GM12891 (cell line): ENCODE results near the gene OR4X2. TPM values are rescaled to one million over a fixed set of nuclear protein-coding genes. Genes with fewer than 3 reads are reported as not detected.
"Not testable (repeated sequence)": the region's sequence is repeated elsewhere in the genome, so short reads cannot be mapped to it uniquely, and the experiment has no call there.

Experiments used
- DNase-seq: peaks from one replicate; pipeline ENCODE4 v3.0.0; 2011; ENCODE audit warnings: low spot score; ENCODE audit not compliant: insufficient read length
- FAIRE-seq: peaks from 2 replicates; lab custom pipeline; 2011; peaks lifted over from hg19 to GRCh38; lab: Jason Lieb, UNC
- PAX5 ChIP-seq: IDR thresholded peaks from 2 replicates; pipeline ENCODE4 v1.6.1; 2011; ENCODE audit warnings: low read length, moderate library complexity, mild to moderate bottlenecking; ENCODE audit not compliant: insufficient read depth, severe bottlenecking
- POLR2A ChIP-seq: IDR thresholded peaks from 2 replicates; pipeline ENCODE4 v1.6.1; 2011; ENCODE audit warnings: low read depth, low read length, control low read depth
- POLR2AphosphoS5 ChIP-seq: IDR thresholded peaks from 2 replicates; pipeline ENCODE4 v1.6.1; 2011; ENCODE audit warnings: low read depth, low read length, control low read depth
- POU2F2 ChIP-seq: IDR thresholded peaks from 2 replicates; pipeline ENCODE4 v1.6.1; 2011; ENCODE audit warnings: low read depth, mild to moderate bottlenecking, control low read depth, low read length, moderate library complexity
- SPI1 ChIP-seq: IDR thresholded peaks from 2 replicates; pipeline ENCODE4 v1.6.1; 2011; ENCODE audit warnings: low read depth, low read length, control low read depth
- TAF1 ChIP-seq: IDR thresholded peaks from 2 replicates; pipeline ENCODE4 v1.6.1; 2011; ENCODE audit warnings: low read depth, low read length, control low read depth
- polyA plus RNA-seq: library from polyadenylated mRNA; unstranded; fragments of >200 nt; gene quantifications from one replicate; pipeline ENCODE4 v1.2.1, GENCODE V29; 2012; ENCODE audit warnings: low read depth, missing spikeins, inconsistent platforms; ENCODE audit not compliant: missing spikeins

The OR4X2 gene, protein sequence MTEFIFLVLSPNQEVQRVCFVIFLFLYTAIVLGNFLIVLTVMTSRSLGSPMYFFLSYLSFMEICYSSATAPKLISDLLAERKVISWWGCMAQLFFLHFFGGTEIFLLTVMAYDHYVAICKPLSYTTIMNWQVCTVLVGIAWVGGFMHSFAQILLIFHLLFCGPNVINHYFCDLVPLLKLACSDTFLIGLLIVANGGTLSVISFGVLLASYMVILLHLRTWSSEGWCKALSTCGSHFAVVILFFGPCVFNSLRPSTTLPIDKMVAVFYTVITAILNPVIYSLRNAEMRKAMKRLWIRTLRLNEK
- polyA plus RNA-seq = not detected

DNA sequence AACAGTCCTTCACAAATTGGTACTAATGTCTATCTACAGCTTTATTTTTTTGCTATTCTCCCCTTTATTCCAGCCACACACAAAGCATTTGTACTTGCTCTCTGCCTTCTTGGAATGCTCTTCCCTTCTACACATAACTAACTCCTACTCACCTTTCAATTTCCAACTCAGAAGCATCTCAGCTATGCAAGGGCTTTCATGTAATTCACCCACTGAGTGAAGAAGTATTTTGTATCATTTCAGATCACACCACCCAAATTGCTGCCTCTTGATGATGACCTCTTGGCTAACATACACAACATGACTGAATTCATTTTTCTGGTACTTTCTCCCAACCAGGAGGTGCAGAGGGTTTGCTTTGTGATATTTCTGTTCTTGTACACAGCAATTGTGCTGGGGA, at the start of gene OR4X2:
Gene OR4X2, plus strand, starts transcription at position 301 of the 400 bp plus-strand sequence. Its CDS starts 0 bp downstream, at position 301.
- TF ChIP-seq PAX5 (no peak), TAF1 (no peak), POLR2AphosphoS5 (no peak), SPI1 (no peak), POLR2A (no peak), POU2F2 (no peak)
- DNase-seq (no peak), FAIRE-seq (no peak)

DNA sequence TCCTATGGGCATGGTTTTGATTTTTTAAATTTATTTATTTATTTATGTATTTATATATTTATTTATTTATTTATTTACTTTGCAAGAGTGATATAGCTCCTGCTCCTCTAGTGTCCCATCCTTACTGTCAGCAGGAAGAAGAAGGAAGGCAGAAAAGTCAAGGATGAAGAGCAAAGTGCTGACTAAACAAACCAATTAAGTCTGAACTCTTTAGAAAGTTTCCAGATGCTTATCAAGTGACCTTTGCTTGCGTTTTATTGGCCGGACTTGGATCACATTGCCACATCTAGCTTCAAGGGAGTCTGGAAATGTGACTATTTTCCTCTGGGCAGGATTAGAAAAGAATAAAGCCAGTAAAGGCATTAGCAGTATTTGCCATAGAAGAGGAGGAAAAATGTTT, 37.0 kb upstream of the OR4X2 start:
- no peak for TF ChIP-seq POU2F2
- no peak for TF ChIP-seq SPI1
- TF ChIP-seq TAF1 = no peak
- no peak for TF ChIP-seq PAX5
- no peak for TF ChIP-seq POLR2AphosphoS5
- TF ChIP-seq POLR2A = no peak
- FAIRE-seq (no peak), DNase-seq (no peak)

DNA sequence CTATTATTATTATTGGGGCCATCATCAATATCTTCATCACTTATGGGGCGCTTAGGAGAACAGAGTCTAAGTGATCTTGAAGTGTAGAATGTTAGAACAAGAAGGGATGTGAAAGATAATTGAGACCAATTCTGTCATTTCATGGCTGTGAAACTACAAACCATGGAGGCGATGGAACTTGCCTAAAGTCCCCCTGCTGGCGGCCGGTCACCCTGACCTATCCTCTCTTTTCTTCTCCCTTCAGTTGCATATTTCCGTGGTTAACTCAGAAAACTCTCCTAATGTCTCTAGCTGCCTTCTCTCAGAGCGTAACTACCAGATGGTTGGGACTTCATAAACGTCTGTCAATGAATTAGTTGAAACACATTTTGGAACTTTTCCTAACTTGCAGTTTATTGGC, 34.9 kb upstream of the OR4X2 start:
- no peak for FAIRE-seq
- DNase-seq = no peak
- TF ChIP-seq POLR2A = no peak
- TF ChIP-seq POLR2AphosphoS5 = no peak
- no peak for TF ChIP-seq POU2F2
- TF ChIP-seq TAF1 = no peak
- TF ChIP-seq SPI1 = no peak
- no peak for TF ChIP-seq PAX5

DNA sequence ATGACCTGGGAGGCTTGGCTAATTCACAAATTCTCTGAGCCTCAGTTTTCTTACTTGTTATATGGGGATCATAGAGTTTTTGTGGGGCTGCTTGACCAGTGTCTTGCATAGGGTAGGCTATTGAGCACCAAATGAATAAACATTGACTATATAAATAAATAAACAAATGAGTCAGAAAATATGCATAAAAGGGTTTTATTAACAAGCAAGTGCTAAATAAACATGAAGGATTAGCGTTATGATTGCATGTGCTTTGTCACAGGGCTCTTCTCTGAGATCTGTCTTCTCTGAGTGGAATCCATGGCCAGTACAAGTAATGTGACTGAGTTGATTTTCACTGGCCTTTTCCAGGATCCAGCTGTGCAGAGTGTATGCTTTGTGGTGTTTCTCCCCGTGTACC, 28.4 kb upstream of the OR4X2 start, which contains the start of gene OR4B1:
Gene OR4B1, plus strand, starts transcription at position 301 of the 400 bp plus-strand sequence. Its CDS starts 0 bp downstream, at position 301.
- FAIRE-seq (no peak), DNase-seq (no peak)
- TF ChIP-seq POLR2AphosphoS5 (no peak), PAX5 (no peak), POLR2A (no peak), TAF1 (no peak), POU2F2 (no peak), SPI1 (no peak)

DNA sequence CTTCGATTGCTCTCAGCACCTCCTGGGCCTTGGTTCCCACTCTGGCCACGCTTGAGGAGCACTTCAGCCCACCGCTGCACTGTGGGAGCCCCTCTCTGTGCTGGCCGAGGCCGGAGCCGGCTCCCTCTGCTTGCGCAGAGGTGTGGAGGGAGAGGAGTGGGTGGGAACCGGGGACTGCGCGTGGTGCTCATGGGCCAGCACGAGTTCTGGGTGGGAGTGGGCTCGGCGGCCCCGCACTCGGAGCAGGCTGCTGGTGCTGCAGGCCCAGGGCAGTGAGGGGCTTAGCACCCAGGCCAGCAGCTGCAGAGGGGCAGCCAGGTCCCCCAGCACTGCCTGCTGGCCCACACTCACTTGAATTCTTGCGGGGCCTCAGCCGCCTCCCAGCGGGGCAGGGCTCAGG, 16.1 kb upstream of the OR4X2 start:
- DNase-seq = no peak
- no peak for TF ChIP-seq SPI1
- TF ChIP-seq POLR2A = no peak
- TF ChIP-seq POLR2AphosphoS5 = no peak
- no peak for TF ChIP-seq PAX5
- no peak for TF ChIP-seq TAF1
- TF ChIP-seq POU2F2 = no peak
- no peak for FAIRE-seq

DNA sequence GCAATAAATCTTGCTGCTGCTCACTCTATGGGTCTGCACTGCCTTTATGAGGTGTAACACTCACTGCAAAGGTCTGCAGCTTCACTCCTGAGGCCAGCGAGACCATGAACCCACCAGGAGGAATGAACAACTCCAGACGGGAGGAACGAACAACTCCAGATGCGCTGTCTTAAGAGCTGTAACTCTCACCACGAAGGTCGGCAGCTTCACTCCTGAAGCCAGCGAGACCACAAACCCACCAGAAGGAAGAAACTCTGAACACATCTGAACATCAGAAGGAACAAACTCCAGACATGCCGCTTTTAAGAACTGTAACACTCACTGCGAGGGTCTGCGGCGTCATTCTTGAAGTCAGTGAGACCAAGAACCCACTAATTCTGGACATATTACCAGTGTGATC, 14.8 kb upstream of the OR4X2 start:
- not testable (repeated sequence) for FAIRE-seq, DNase-seq

DNA sequence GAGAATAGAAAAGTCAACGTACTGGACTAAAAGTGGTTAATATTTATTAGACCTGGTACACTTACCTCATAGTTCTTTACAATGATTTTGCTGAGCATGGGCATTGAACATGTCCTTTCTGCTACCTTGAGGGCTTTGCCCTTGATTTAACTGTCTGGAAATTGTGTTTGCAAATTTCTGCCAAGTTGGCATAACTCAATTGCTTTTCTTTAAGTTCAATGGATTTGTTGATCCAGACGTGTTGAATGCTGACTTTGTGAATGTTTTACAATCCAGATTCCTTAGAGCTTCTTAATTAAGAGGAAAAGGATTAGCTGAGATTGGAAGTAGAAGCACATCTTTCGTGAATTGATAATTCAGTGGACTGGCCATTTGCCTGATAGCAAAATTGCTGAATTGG, 7.2 kb upstream of the OR4X2 start:
- no peak for TF ChIP-seq SPI1
- TF ChIP-seq POU2F2 = no peak
- TF ChIP-seq POLR2AphosphoS5 = no peak
- no peak for TF ChIP-seq TAF1
- TF ChIP-seq PAX5 = no peak
- TF ChIP-seq POLR2A = no peak
- no peak for FAIRE-seq
- no peak for DNase-seq

DNA sequence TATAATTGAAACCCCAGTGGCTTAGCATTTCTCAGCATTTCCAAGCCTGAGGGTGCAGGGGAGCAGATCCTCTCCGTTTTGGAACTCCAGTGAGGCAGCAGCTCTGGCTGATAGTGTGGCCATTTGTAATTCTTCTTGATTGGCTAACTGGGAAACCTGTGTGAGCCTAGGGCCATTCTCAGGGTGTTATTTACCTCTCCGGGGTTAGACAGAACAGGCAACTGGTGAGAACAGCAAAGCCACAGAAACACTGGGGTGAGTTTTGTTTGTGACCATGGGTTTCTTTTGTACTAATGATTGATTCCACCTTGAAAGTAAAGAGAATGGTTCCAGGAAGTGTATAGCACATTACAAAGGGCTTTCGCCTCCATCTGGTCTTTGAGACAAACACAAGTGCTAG, 2.4 kb upstream of the OR4X2 start:
- DNase-seq = no peak
- TF ChIP-seq POLR2A (no peak), TAF1 (no peak), PAX5 (no peak), POLR2AphosphoS5 (no peak), POU2F2 (no peak), SPI1 (no peak)
- FAIRE-seq = no peak

DNA sequence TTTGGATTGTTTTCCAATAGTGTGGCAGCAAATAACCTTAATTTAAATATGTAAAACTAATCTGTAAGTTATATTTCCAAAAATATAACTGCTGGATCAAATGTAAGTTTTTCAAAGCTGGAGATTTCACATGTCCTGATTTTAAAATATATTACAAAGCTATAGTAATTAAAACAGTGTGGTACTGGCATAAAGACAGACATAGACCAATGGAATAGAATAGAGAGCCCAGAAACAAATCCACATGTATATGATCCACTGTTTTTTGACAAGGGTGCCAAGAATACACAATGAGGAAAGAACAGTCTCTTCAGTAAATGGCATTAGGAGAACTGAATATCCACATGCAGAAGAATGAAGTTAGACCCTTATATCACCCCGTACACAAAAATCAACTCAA, 4.0 kb downstream of the OR4X2 start:
- no peak for FAIRE-seq
- TF ChIP-seq TAF1 = no peak
- TF ChIP-seq POU2F2 = no peak
- no peak for TF ChIP-seq POLR2AphosphoS5
- TF ChIP-seq POLR2A = no peak
- TF ChIP-seq PAX5 = no peak
- no peak for TF ChIP-seq SPI1
- DNase-seq = no peak
